ENCODE data around the gene INAVA. TPM values are rescaled to one million over a fixed set of nuclear protein-coding genes. Genes with fewer than 3 reads are reported as not detected.

The INAVA gene
- total RNA-seq, 1 donor from 2014 or later = 23.7 TPM

- no peak overlapping the region for H3K27ac ChIP-seq
- H3K27me3 ChIP-seq = no peaks in the 10 kb centered on the region
- H3K79me2 ChIP-seq (ENCODE audit: low read depth) = peaks cover 19% of the 10 kb centered on the region
- no peak overlapping the region for H3K9ac ChIP-seq
- no peak overlapping the region for H3K4me2 ChIP-seq
- no peak for TF ChIP-seq EZH2 (IDR thresholded peaks at IDR 0.05)
- TF ChIP-seq CTCF (IDR thresholded peaks at IDR 0.05) = no peak
- no peak for TF ChIP-seq EZH2phosphoT487 (IDR thresholded peaks at IDR 0.05)
- H2AFZ ChIP-seq (replicated peaks) = no peak overlapping the region
- H3K36me3 Mint-ChIP-seq = peaks cover 23% of the 10 kb centered on the region
- H4K20me1 ChIP-seq (ENCODE audit: low read depth) = peaks cover 30% of the 10 kb centered on the region
- peaks cover 8% of the 10 kb centered on the region for H3K27me3 Mint-ChIP-seq (ENCODE audit: insufficient read depth, low read depth)
- H3K27ac Mint-ChIP-seq = no peak overlapping the region
- H3K4me3 Mint-ChIP-seq = no peak overlapping the region
- no peaks in the 10 kb centered on the region for H3K36me3 ChIP-seq
- no peaks in the 10 kb centered on the region for H3K9me3 ChIP-seq (ENCODE audit: low read depth)
- H3F3A ChIP-seq (ENCODE audit: low read depth) = no peaks in the 10 kb centered on the region
- H3K9me3 Mint-ChIP-seq = no peaks in the 10 kb centered on the region
- H3K4me1 Mint-ChIP-seq = peaks cover 13% of the 10 kb centered on the region
- DNase-seq (ENCODE audit: low spot score) = no peak
- H3K4me1 ChIP-seq = peaks cover 5% of the 10 kb centered on the region
- H3K4me3 ChIP-seq = no peak overlapping the region
Measured at GRCh38 chr1:200901350-200901749, 6.7 kb downstream of the INAVA start.

- Histone ChIP-seq H3K79me2 (ENCODE audit: low read depth) (peaks cover 13% of the 10 kb centered on the region), H3K4me1 (no peaks in the 10 kb centered on the region), H3K36me3 (no peaks in the 10 kb centered on the region), H3K27me3 (no peaks in the 10 kb centered on the region), H3K4me2 (no peak overlapping the region), H3K9me3 (ENCODE audit: low read depth) (no peaks in the 10 kb centered on the region), H3F3A (ENCODE audit: low read depth) (no peaks in the 10 kb centered on the region), H4K20me1 (ENCODE audit: low read depth) (peaks cover 24% of the 10 kb centered on the region), H3K27ac (no peak overlapping the region), H3K9ac (no peak overlapping the region), H2AFZ (replicated peaks) (no peak overlapping the region), H3K4me3 (no peak overlapping the region)
- no peak overlapping the region for H3K27ac Mint-ChIP-seq
- H3K9me3 Mint-ChIP-seq = no peaks in the 10 kb centered on the region
- H3K4me1 Mint-ChIP-seq = peaks cover 9% of the 10 kb centered on the region
- H3K27me3 Mint-ChIP-seq (ENCODE audit: insufficient read depth, low read depth) = peaks cover 6% of the 10 kb centered on the region
- DNase-seq (ENCODE audit: low spot score) = no peak
- no peak for TF ChIP-seq EZH2 (IDR thresholded peaks at IDR 0.05)
- no peak for TF ChIP-seq EZH2phosphoT487 (IDR thresholded peaks at IDR 0.05)
- TF ChIP-seq CTCF (IDR thresholded peaks at IDR 0.05) = no peak
- H3K4me3 Mint-ChIP-seq = no peak overlapping the region
- peaks cover 22% of the 10 kb centered on the region for H3K36me3 Mint-ChIP-seq
Measured at GRCh38 chr1:200901796-200902444, 7.2 kb downstream of the INAVA start.

GRCh38 chr1:200903793-200904192 lies 9.1 kb downstream of the INAVA start:
- no peaks in the 10 kb centered on the region for H3K4me1 Mint-ChIP-seq
- Histone ChIP-seq H3K4me3 (no peak overlapping the region), H3K27ac (no peak overlapping the region), H4K20me1 (ENCODE audit: low read depth) (peaks cover 6% of the 10 kb centered on the region), H3K4me1 (no peaks in the 10 kb centered on the region), H3K9me3 (ENCODE audit: low read depth) (no peaks in the 10 kb centered on the region), H3K4me2 (no peak overlapping the region), H3K27me3 (no peaks in the 10 kb centered on the region), H3K9ac (no peak overlapping the region), H3F3A (ENCODE audit: low read depth) (no peaks in the 10 kb centered on the region), H3K79me2 (ENCODE audit: low read depth) (no peaks in the 10 kb centered on the region), H2AFZ (replicated peaks) (no peak overlapping the region), H3K36me3 (no peaks in the 10 kb centered on the region)
- H3K27ac Mint-ChIP-seq = no peak overlapping the region
- no peaks in the 10 kb centered on the region for H3K9me3 Mint-ChIP-seq
- peaks cover 32% of the 10 kb centered on the region for H3K36me3 Mint-ChIP-seq
- H3K27me3 Mint-ChIP-seq (ENCODE audit: insufficient read depth, low read depth) = peaks cover 6% of the 10 kb centered on the region
- H3K4me3 Mint-ChIP-seq = no peak overlapping the region
- no peak for DNase-seq (ENCODE audit: low spot score)
- no peak for TF ChIP-seq EZH2 (IDR thresholded peaks at IDR 0.05)
- no peak for TF ChIP-seq EZH2phosphoT487 (IDR thresholded peaks at IDR 0.05)
- TF ChIP-seq CTCF (IDR thresholded peaks at IDR 0.05) = no peak

Data from neural progenitor cell (in vitro differentiated cells).